Tongue (tissue), 2 donors: ENCODE results near the gene SAMSN1. TPM values are rescaled to one million over a fixed set of nuclear protein-coding genes. Genes with fewer than 3 reads are reported as not detected.
A peak's percentile ranks its signal among the peaks of the same experiment; 100 is the strongest.

Experiments used
- DNase-seq: peaks from one replicate; pipeline ENCODE4 v3.0.0-alpha.2; 2015
- total RNA-seq: library from RNA; depleted of rRNA; stranded (reverse); fragments of >200 nt; gene quantifications from one replicate; pipeline ENCODE4 v1.2.3, GENCODE V29; 2014

Gene SAMSN1
- 1.4 TPM for total RNA-seq

- DNase-seq: peak; percentile 4
Measured at GRCh38 chr21:14545906-14546480, at the start of gene SAMSN1. Gene SAMSN1, minus strand, starts transcription at chr21:14546315. Its CDS starts 54 bp downstream, at chr21:14546261.

- no peak for DNase-seq
Measured at GRCh38 chr21:14595449-14595848, 49.3 kb upstream of the SAMSN1 start.

- no peak for DNase-seq
Measured at GRCh38 chr21:14594967-14595366, 48.9 kb upstream of the SAMSN1 start.

- no peak for DNase-seq
Measured at GRCh38 chr21:14593230-14593629, 47.1 kb upstream of the SAMSN1 start.

- no peak for DNase-seq
Measured at GRCh38 chr21:14592296-14593000, 46.3 kb upstream of the SAMSN1 start.

- DNase-seq: peak; percentile 31
Measured at GRCh38 chr21:14591882-14592281, 45.8 kb upstream of the SAMSN1 start.

GRCh38 chr21:14591377-14591776 lies 45.3 kb upstream of the SAMSN1 start:
- no peak for DNase-seq

GRCh38 chr21:14589855-14590563 lies 43.9 kb upstream of the SAMSN1 start:
- no peak for DNase-seq

- DNase-seq: no peak
Measured at GRCh38 chr21:14587266-14587665, 41.2 kb upstream of the SAMSN1 start.

- no peak for DNase-seq
Measured at GRCh38 chr21:14585122-14585521, 39.0 kb upstream of the SAMSN1 start.

- DNase-seq: no peak
Measured at GRCh38 chr21:14584357-14585095, 38.4 kb upstream of the SAMSN1 start.

- no peak for DNase-seq
Measured at GRCh38 chr21:14583629-14584255, 37.6 kb upstream of the SAMSN1 start.

GRCh38 chr21:14582934-14583628 lies 37.0 kb upstream of the SAMSN1 start:
- no peak for DNase-seq

GRCh38 chr21:14581902-14582457 lies 35.9 kb upstream of the SAMSN1 start:
- DNase-seq: no peak

GRCh38 chr21:14573244-14573643 lies 27.1 kb upstream of the SAMSN1 start:
- DNase-seq: no peak

GRCh38 chr21:14572204-14572780 lies 26.2 kb upstream of the SAMSN1 start:
- no peak for DNase-seq

- no peak for DNase-seq
Measured at GRCh38 chr21:14569868-14570267, 23.8 kb upstream of the SAMSN1 start.

- DNase-seq: no peak
Measured at GRCh38 chr21:14569026-14569621, 23.0 kb upstream of the SAMSN1 start.

- no peak for DNase-seq
Measured at GRCh38 chr21:14567331-14568279, 21.5 kb upstream of the SAMSN1 start.
